Activated naive CD4-positive, alpha-beta T cell treated with anti-CD3 and anti-CD28 coated beads, Interleukin-2, amount 50 U/mL, for 72 hours (primary cell): ENCODE results near the gene TRPM1. TPM values are rescaled to one million over a fixed set of nuclear protein-coding genes. Genes with fewer than 3 reads are reported as not detected.
A peak's percentile ranks its signal among the peaks of the same experiment; 100 is the strongest.
"Not testable (repeated sequence)": the region's sequence is repeated elsewhere in the genome, so short reads cannot be mapped to it uniquely, and the experiment has no call there.

Experiments used
- ATAC-seq, 2 donors: fragments of 150-1000 bp; cut with Tn5 transposase; 2 replicates each; pipeline ENCODE4 v1.10.0; 2021; ENCODE audit warnings: mild to moderate bottlenecking in 2 of 2, moderate library complexity in 2 of 2
- DNase-seq, 2 donors: peaks; one replicate each; pipeline ENCODE4 v3.0.0; 2021 to 2022; ENCODE audit warnings: low spot score in 2 of 2
- H3K27ac Mint-ChIP-seq, 2 donors: one replicate each; pipeline ENCODE4 v1.8.0; 2022; ENCODE audit warnings: mild to moderate bottlenecking in 2 of 2, mixed read lengths in 2 of 2
- H3K36me3 Mint-ChIP-seq, 2 donors: one replicate each; pipeline ENCODE4 v1.8.0; 2022; ENCODE audit warnings: mixed read lengths in 2 of 2
- H3K9me3 Mint-ChIP-seq, 2 donors: one replicate each; pipeline ENCODE4 v1.8.0; 2022; ENCODE audit warnings: mixed read lengths in 2 of 2
- total RNA-seq, 2 donors: library from RNA; stranded (reverse); gene quantifications; one replicate each; pipeline ENCODE4 v1.2.3, GENCODE V29; 2022

Gene TRPM1
- total RNA-seq, 2 donors from 2014 or later, result not detected

GRCh38 chr15:31091481-31091880 lies 10.0 kb downstream of the TRPM1 start:
- no peaks in the 10 kb centered on the region for H3K9me3 Mint-ChIP-seq
- H3K27ac Mint-ChIP-seq, result peak overlapping the region in 1 of 2 donors; percentile 54
- H3K36me3 Mint-ChIP-seq, result no peaks in the 10 kb centered on the region
- ATAC-seq (no peak), DNase-seq (no peak)

GRCh38 chr15:31090766-31091165 lies 10.8 kb downstream of the TRPM1 start:
- no peaks in the 10 kb centered on the region for H3K36me3 Mint-ChIP-seq
- H3K27ac Mint-ChIP-seq, result peak overlapping the region in 1 of 2 donors; percentile 54
- no peaks in the 10 kb centered on the region for H3K9me3 Mint-ChIP-seq
- ATAC-seq (no peak), DNase-seq (no peak)

DNA sequence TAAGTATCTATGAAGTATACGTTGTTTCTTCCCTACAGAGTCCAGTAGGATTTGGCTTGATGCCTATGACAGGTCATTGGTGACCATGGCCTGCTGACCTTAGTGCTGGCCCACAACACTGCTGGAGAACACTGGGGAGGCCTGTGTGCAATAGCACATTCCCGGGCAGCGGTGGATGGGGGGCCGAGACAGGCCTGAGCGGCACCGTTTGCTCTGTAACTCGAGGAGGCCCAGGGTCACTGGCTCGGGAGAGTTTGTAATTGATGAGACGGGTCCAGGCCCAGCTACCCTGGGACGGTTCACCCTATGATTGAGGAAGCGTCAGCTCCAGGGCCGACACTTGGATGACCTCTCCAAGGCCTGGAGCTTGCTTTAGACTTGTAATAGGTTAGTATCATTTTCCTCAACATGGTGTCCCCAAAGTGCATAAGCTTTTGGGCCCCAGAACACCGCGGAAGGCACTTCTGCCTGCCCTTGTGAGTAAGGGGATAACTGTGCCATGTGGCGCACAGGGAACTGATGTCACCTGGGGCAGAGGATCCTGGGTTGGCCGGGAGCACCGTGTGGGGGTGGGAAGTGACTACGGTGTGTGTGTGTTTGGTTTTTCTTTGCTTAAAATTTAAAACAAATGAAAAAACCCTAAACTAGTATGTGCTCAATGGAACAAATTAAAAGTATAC lies 12.0 kb downstream of the TRPM1 start:
- H3K36me3 Mint-ChIP-seq, result no peaks in the 10 kb centered on the region
- H3K27ac Mint-ChIP-seq, result no peak overlapping the region
- ATAC-seq (no peak), DNase-seq (no peak)
- H3K9me3 Mint-ChIP-seq, result no peaks in the 10 kb centered on the region

GRCh38 chr15:31088672-31089367 lies 12.7 kb downstream of the TRPM1 start:
- Mint-ChIP-seq H3K27ac (no peak overlapping the region), H3K9me3 (no peaks in the 10 kb centered on the region), H3K36me3 (no peaks in the 10 kb centered on the region)
- ATAC-seq (no peak), DNase-seq (no peak)

GRCh38 chr15:31088041-31088440 lies 13.5 kb downstream of the TRPM1 start:
- ATAC-seq, H3K36me3 Mint-ChIP-seq, H3K9me3 Mint-ChIP-seq, DNase-seq, H3K27ac Mint-ChIP-seq: not testable (repeated sequence)

DNA sequence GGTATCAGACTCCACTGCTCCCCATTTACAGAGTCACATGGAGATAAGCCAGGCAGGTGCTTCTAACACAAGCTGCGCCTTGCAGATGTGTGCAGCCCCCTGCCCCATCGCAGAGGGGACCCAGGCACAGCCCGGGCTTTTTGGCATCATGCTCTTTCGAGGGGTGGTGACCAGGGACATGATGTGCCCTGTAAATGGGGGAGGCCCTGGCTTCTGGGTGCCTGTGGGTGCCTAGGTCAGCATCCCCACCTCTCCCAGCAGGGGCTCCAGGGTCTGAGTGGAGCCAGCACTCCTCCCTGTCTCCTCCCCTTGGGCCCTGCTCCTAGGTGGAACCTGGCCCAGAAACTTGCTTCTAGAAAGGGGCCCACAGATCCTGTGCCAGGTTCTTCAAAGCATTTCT lies 15.2 kb downstream of the TRPM1 start:
- DNase-seq (no peak), ATAC-seq (no peak)
- Mint-ChIP-seq H3K36me3 (no peaks in the 10 kb centered on the region), H3K9me3 (no peaks in the 10 kb centered on the region), H3K27ac (no peak overlapping the region)

DNA sequence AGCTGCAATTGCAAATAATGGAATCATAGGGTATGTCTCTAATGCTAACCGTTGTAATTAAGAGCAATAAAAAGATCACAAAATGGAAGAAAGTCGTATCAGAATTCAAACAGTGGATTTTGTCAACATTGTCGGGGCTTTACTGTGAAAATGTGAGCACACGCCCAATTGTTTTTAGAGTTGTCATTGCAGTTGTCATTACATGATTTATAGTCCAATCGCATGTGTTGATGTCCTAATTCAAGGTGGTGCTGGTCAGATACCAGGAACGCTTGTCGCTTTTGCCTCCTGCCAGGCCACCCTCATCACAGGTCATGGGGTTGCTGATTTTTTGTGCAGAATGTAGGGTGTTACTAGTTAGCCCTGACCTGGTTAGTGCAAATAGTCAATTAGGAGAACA lies 16.2 kb downstream of the TRPM1 start:
- ATAC-seq, result no peak
- no peak for DNase-seq
- Mint-ChIP-seq H3K9me3 (no peaks in the 10 kb centered on the region), H3K36me3 (no peaks in the 10 kb centered on the region), H3K27ac (no peak overlapping the region)

GRCh38 chr15:31084176-31084575 lies 17.3 kb downstream of the TRPM1 start:
- H3K9me3 Mint-ChIP-seq, result no peaks in the 10 kb centered on the region
- H3K36me3 Mint-ChIP-seq, result no peaks in the 10 kb centered on the region
- ATAC-seq (no peak), DNase-seq (no peak)
- H3K27ac Mint-ChIP-seq, result no peak overlapping the region

DNA sequence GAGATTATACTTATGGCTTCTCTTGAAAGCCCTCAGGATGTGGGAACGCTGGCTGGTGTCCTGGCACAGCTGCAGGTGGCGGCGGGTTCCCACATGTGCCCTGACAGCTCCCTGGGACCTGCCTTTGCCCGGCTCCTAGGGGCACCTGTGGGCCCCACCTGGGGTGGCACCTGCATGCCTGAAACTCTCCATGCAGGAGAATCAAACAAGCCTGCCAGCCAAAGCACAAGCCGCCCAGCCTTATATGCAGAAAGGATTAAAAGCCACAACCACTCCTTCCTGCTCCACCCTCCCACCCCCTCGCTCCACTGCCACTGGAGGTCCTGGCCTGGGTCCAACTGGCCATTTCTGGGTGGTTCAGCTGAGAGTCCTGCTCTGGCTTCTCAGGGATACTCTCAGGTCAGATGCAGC lies 18.1 kb downstream of the TRPM1 start:
- Mint-ChIP-seq H3K27ac (no peak overlapping the region), H3K9me3 (no peaks in the 10 kb centered on the region), H3K36me3 (no peaks in the 10 kb centered on the region)
- no peak for ATAC-seq
- no peak for DNase-seq

DNA sequence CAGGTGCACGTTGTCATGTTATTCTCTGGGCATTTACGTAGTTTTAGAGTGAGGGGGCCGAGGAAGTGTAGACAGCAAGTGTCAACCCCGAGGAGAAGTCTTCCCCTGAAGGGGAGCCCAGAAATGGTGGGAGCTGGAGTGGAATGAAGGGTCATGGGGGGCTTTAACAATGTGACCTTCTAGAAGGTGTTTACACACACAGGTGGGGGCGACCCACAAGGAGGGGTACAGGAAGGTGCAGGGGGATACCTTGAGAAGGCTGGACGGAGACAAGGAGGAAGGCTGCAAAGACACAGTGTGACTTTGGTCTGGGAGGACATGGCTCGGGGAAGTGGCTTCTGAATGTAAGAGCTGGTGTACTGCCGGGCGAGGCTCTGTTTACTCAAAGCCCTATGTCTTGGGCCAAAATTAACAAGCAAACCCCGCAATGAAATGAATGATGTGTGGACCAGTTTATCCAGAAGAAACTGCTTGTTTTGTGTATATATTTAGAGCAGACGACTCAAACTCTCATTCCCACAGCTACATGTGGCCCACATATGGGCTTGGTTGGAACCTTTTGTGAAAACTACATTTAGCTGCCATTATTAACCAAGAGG lies 18.7 kb downstream of the TRPM1 start:
- no peak for ATAC-seq
- no peak for DNase-seq
- H3K36me3 Mint-ChIP-seq, result no peaks in the 10 kb centered on the region
- no peak overlapping the region for H3K27ac Mint-ChIP-seq
- no peaks in the 10 kb centered on the region for H3K9me3 Mint-ChIP-seq

DNA sequence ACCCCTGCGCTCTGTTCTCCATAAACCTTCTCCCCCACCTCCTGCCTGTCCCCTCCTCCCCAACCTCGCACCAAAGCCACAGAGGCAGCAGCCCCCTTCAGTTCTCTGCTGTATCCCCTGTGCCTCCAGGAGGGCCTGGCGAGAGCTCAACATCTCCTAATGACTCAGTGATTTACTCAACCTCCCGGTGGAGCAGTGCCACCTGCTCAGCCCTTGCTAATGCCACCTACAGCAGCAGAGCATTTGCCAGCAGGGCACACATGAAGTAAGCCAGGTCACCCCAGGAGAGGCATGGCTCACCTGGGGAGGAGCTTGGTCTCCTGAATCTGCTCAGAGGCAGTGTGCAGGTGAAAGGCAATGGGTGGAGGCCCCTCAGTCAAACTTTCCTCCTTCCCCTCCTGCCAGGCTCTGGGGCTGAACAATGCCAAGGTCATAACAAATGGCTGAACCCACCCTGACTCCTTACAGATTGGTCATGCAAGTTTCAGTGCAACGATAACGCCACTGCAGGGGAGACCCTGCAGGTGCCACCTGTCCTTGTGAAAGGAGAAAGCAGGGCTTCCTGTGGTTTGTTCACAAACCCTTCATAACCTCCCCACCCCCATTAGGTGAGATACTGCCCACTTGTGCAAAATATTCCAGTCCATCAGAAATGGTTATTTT lies 19.8 kb downstream of the TRPM1 start:
- no peak for DNase-seq
- ATAC-seq, result no peak
- peak overlapping the region in 1 of 2 donors; percentile 61 for H3K27ac Mint-ChIP-seq
- no peaks in the 10 kb centered on the region for H3K9me3 Mint-ChIP-seq
- H3K36me3 Mint-ChIP-seq, result no peaks in the 10 kb centered on the region

DNA sequence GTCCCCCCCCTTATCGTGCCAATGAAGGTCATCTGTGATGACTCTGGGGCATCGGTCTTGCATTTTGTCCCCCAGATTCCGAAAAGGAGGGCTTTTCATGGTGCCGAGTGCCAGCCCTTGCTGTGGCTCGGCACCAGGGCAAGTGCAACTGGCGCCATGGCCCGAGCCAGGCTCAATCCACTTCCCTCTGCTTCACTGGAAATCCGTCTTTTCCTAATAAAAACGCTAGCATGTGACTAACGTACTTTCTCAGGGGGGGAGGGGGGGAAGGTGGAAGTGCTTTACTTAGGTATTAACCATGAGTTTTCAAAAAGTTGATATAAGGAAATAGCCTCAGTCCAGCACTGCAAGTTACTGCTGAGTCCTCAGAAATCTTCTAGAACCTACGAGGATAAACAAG lies 20.5 kb downstream of the TRPM1 start:
- no peak for ATAC-seq
- H3K27ac Mint-ChIP-seq, result no peak overlapping the region
- no peaks in the 10 kb centered on the region for H3K9me3 Mint-ChIP-seq
- no peaks in the 10 kb centered on the region for H3K36me3 Mint-ChIP-seq
- no peak for DNase-seq

GRCh38 chr15:31080591-31081014 lies 20.9 kb downstream of the TRPM1 start:
- peak in 1 of 2 donors; percentile 11 for DNase-seq
- H3K36me3 Mint-ChIP-seq, result no peaks in the 10 kb centered on the region
- no peaks in the 10 kb centered on the region for H3K9me3 Mint-ChIP-seq
- ATAC-seq, result peak; percentile 29 to 55
- H3K27ac Mint-ChIP-seq, result no peak overlapping the region

DNA sequence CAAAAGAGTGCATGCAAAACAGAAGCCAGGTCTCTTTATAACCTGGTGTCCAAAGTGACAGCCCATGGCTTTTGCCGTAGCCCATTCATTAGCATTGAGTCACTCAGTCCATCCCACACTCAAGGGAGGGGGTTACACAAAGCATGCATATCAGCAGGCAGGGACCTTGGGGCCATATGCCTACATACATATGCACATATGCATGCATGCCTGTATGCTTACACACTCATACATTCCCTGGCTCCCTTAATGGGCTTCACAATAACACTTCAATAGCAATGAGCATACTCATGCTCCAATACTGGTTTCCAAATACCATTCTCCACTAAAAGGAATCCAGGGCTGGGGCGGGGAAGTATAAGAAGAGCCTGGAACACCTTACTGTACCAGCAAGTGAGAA lies 22.0 kb downstream of the TRPM1 start:
- no peak for ATAC-seq
- Mint-ChIP-seq H3K36me3 (no peaks in the 10 kb centered on the region), H3K9me3 (no peaks in the 10 kb centered on the region), H3K27ac (no peak overlapping the region)
- DNase-seq, result no peak

DNA sequence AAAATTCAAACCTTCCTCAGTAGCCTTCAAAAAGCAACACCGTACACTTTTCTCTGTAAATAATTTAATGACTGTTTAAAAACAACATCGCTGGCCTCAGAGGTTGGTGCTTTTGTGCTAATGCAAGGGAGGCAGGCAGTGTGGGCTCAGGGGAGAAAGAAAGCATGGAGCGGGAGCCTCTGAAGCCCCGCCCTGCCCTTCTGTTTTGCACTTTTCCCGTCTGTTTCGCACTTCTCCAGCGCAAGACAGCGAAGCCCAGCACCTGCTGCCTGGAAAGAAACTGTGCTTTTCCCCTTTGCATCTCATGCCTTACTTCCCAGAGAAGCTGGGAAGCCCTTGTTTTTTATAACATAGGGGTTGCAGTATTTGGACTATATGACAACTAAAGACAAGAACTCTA lies 23.1 kb downstream of the TRPM1 start:
- H3K36me3 Mint-ChIP-seq, result no peaks in the 10 kb centered on the region
- no peaks in the 10 kb centered on the region for H3K9me3 Mint-ChIP-seq
- H3K27ac Mint-ChIP-seq, result no peak overlapping the region
- ATAC-seq, result no peak
- DNase-seq, result no peak

DNA sequence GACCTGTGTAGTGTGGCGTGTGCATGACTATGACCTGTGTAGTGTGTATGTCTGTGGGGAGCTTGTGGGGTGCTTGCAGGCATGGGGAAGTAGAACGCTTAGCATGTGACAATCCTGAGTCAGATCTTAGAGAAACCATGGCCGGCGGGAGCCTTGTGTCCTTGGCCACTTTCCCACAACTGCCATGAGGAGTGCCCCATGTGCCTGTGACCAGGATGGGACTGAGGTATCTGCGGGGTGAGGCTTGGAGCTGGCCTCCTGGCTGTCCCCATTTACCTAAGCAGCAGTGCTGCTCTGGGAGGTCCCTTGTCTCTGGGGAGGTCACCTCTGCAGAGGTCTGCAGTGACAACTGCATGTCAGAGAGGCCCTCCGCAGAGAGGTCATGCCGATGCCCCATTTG lies 23.6 kb downstream of the TRPM1 start:
- Mint-ChIP-seq H3K36me3 (no peaks in the 10 kb centered on the region), H3K9me3 (no peaks in the 10 kb centered on the region), H3K27ac (no peak overlapping the region)
- DNase-seq, result no peak
- no peak for ATAC-seq

DNA sequence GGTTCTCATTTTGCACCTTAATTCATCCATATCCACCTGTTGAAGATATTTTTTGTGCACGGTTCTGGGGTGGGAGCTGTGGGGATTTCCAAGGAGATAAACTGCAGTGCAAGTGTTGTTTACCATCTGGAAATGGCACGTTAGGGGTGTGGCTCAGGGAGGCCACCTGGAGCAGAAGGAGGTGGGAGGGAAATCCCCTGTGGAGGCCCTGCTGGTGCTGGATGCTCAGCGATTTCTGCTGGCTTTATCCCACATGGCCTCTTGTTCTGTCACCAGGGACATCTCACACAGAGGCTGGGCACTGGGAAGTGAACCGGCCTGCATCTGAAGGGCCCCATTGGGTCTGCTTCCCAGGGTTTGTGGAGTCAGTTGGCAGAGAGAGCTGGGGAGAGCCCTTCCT lies 24.3 kb downstream of the TRPM1 start:
- Mint-ChIP-seq H3K36me3 (no peaks in the 10 kb centered on the region), H3K27ac (no peak overlapping the region), H3K9me3 (no peaks in the 10 kb centered on the region)
- ATAC-seq, result no peak
- no peak for DNase-seq
